G401 (cell line): ENCODE measurements around the gene C20orf96. TPM values are rescaled to one million over a fixed set of nuclear protein-coding genes. Genes with fewer than 3 reads are reported as not detected.

ENCODE experiments used
- DNase-seq: peaks from one replicate; pipeline ENCODE4 v3.0.0-alpha.2; 2015; ENCODE audit warnings: low spot score
- in situ Hi-C: cut with HindIII; loops from 2 replicates; pipeline ENCODE4 v1.10.0; 2016; ENCODE audit warnings: low sequenced_read_pairs, mixed read lengths
- total RNA-seq: library from RNA; depleted of rRNA; stranded (reverse); fragments of >200 nt; shearing (Covaris generic); gene quantifications from 2 replicates; pipeline ENCODE4 v1.2.3, GENCODE V29; 2014

Gene C20orf96
- total RNA-seq, 1 experiment from 2014 or later = 4.5 TPM

DNA sequence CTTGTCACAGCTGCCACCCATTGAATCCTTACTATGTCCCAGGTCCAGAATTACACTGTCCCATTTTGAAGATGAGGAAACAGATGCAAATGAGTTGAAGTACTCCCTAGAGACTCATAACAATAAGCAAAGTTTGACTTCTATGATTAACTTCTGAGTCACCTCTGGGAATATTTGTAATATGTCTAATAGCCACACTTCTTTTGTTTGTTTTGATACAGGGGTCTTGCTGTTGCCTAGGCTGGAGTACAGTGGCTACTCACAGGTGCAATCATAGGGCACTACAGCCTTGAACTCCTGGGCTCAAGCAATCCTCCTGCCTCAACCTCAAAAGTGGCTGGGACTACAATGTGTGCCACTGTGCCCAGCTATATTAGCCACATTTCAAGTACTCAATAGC is 23.4 kb upstream of the C20orf96 start:
- no peak for DNase-seq
- in situ Hi-C loops = no loop called here

DNA sequence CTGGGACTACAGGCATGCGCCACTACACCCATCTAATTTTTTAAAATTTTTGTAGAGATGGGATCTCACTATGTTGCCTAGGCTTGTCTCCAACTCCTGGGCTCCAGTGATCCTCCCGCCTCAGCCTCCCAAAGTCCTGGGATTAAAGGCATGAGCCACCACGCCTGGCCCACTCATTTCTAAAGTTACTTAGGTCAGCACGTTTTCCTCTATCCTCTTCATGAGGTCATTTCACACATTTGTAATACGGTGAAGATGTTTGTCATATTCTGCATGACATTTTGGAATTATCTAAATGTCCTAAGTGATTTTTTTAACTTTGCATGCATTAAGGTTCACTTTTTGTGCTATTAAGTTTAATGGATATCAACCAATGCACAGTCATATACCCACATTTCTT is 22.9 kb upstream of the C20orf96 start:
- in situ Hi-C loops = no loop called here
- no peak for DNase-seq

DNA sequence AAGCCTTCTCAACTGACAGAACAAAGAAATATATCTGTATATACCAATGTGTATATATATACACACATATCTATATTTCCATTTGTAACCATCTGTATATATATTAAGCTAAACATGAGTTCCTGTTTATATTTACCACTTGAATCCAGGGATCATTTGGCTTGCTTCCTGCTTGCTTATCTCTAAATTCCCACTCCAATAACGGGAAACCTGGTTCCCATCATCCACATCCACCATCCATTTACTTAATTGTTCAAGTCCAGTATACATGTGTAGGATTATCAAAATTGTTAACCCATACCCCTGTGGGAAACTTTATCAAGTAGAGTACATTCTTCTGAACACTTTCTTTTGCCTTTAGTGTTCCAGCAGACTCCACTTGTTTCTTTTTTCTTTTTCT is 22.3 kb upstream of the C20orf96 start:
- DNase-seq = no peak
- in situ Hi-C loops = no loop called here

DNA sequence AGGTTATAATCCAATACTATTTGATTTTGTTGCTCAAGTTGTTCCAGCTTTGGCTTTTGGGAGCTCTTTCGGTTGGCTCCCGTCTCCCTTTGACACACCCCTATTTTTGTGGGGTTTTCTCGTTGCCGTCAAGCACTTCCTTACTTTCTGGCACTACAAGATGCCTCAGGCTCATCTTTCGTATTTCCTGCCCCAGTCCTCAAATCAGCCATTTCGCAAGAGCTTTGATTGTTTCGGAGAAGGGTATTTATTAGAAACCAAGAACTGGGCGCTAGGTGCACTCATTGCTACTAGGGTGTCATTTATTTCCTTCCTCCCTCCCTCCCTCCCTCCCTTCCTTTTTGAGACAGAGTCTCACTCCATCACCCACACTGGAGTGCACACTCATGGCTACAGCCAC is 21.5 kb upstream of the C20orf96 start:
- no peak for DNase-seq
- in situ Hi-C loops = no loop called here

DNA sequence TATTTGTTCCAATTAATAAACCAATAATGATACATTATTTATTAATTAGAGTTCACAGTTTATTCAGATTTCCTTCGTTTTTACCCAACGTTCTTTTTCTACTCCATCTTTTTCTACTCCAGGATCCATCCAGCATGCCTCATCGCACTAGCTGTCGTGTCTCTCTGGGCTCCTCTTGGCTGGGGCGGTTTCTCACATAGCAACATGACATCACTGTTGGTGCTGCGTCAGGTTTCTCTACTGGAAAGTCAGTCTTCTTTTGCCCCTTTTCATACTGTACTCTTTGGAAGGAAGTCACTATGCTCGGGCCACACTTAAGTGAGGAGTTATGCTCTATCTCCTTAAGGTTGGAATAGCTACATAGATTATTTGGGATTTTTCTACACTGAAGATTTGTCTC is 21.1 kb upstream of the C20orf96 start:
- DNase-seq = no peak
- in situ Hi-C loops = no loop called here

DNA sequence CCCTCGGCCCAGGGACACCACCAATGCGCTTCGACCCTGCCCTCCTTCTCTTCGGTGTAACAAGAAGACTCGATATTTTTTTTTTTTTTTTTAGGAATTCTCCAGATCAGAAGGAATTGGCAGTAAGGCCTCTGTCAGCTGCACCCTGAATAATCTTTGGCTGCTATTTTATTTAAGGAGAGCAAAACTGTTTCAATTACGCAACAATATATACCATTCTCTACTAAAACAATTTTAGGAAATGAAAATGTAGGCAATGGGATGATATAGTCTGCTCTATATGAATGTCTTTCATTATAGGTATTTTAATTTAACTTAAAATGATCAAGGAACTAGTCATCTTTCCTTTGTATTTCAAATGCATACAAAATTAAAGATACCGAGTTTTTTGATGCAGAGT is 20.1 kb upstream of the C20orf96 start:
- no peak for DNase-seq
- in situ Hi-C loops = no loop called here

DNA sequence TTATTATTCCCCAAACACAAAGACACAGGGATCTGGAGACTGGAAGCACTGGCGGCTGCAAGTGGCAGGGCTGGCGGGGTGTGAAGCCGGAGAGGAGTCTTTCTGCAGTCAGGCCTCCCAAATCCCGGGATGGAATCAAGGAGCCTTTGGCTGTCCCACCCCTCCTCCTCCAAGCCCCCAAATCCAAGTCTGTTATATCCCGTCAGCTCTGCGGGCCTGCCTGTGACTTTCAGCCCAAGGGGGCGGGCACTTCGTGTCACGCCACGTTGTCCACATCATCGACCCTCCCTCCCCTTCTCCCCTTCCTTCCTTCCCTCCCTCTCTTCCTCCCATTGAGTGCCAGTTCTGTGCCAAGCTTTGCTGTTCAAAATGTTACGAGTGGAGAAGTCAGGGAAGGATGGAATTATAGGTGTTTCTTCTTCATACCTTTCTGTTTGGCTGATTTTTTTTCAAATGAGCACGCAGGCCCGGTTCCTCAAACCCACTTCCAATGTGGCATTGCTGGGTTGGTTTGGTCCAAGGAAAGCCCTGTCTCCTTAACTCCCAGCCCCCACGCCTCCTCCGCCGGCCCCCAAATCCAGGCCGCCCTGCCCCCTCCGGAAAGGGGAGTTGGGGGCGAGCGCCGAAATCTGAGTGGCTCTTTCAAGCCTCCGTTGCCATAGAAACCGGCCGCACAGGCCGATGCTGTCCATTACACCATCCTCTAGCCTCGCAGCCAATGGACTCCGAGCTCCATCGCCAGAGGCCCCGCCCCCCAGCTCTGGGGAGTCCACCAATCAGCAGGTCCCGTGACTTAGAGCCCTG is 19.5 kb upstream of the C20orf96 start:
- in situ Hi-C loops = no loop called here
- DNase-seq = peak; percentile 100

DNA sequence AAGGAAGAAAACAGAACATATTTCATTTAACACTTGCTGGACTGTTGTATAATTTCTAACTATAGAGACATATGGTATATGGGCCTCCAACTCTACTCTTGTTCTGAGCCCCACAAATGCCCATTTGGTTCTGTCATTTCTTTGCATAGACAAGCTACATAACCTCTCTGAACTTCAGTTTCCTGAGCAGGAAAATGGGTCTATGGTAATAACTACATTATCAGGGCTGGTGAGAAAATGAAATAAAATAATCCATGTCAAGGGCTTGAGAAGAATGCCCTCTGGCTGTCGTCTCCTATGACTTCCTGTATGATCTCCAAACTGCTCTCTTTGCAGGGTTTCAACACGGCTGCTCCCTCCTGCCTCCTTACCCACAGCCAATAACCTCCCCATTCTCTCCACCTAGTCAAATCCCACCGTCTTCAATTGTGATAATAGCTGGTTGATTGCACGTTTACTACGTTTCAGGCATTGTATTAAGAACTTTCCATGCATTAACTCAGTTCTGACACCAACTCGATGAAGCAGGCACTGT is 18.8 kb upstream of the C20orf96 start:
- in situ Hi-C loops = no loop called here
- no peak for DNase-seq

DNA sequence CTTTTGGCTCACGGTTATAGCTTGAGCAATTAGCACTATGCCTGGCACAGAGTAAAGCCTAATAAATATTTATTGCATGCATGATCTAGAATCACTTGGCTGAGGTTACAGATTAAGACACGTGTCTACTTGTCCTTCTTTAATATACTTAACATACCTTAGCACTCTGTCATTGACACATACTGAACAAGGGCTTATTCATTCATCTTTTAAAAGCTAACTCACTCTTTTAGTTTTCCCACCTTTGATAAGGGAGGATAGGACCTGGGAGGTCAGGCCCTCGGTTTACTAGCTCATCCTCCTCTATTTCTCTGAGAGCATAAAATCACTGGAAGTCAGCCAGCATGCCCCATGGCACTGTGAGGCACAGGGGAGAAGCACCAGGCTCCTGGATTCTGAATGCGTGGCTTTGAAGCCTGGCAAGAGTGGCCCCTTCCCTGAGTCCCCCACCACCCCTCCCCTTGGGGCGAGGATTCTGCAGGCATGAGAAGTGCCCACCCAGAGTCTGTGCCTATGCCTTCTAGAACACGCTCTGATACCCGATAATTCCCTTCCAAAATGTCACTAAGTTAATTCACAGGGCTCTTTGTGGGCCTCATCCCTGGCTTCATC is 18.0 kb upstream of the C20orf96 start:
- in situ Hi-C loops = no loop called here
- no peak for DNase-seq

DNA sequence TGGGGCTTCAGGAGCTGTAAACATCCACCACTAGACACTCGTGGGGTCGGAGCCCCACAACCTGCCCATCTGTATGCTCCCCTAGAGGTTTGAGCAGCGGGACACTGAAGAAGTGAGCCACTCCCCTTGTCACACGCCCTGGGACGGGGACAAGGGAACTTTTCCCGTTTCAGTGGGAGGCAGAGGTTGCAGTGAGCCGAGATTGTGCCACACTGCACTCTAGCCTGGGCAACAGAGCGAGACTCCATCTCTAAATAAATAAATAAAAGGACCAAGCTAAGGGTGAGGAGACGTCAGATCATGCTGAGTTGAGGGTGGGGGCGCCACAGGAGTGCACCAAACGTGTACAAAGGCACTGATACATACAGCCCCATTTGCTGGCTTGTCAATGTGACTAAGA is 15.2 kb upstream of the C20orf96 start:
- in situ Hi-C loops = no loop called here

DNA sequence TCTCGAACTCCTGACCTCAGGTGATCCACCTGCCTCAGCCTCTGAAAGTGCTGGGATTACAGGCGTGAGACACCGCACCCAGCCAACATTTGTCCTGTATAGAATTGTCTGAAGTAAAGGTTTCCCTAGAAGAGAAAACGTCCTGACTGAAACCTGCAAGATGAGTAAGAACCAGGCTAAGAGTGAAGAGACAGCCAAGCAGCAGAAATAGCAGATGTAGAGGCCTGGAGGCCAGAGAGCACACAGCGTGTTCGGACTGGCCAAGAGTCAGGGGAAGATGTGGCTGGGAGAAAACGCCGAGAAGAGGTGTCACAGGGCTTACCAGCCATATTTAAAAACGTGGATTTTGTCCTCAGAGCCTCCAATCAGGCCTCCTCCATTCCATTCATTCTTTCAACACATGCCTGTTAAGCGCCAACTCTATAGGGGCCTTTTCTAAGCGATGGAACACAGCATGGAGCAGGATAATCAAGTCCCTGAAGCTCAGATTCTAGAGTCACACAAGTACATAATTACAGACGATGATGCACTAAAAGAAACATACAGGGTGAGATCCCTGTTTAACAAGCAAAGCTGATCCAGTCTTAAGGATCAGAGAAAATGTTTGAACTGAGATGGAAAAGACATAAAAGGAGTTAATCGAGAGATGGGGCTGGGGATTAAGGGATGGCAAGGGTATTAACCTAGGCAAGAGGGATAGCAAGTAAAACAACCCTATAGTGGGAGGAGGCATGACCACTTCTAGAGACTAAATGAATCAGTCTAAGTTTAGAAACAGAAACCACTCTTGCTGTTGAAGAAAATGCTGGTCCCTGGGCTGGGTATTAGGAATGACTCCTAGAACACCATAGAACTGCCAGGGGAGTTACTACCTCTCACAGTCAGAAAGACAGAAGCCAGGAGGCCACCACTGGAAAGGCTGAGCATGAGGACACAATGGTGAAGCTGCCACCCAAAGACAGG is 11.6 kb upstream of the C20orf96 start:
- DNase-seq = no peak
- in situ Hi-C loops = no loop called here

More for the DNA sequence above, 15.2 kb upstream of the C20orf96 start:
- DNase-seq = no peak

DNA sequence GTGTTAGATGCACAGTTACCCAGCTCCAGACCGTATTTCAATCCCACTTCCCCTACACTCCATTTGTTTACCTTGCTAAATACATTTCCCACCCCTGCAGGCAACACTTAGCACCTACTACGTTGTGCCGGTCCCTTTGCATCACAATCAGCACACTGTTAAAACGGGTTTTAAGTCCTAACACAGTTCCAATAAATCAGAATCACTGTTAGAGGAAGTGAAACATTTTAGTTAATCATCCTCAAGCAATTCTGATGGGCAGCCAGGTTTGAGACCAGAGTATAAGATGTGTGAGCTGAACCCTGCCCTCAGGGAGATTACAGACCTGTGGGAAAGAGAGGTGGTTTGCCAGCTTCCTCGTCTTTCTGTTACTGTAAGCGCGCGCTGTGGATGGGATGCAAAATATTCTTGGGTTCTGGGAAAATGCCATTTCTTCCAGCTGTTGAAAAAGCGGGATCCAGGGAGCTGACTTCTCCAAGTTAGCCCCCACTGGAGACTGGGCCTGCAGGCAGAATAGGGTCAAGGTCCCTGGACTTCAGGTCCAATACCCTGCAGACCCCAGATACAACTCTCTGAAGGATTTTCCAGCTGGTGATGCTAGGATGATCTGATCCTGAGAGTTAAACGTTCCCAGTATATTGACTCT is 9.9 kb upstream of the C20orf96 start:
- in situ Hi-C loops = no loop called here
- no peak for DNase-seq

DNA sequence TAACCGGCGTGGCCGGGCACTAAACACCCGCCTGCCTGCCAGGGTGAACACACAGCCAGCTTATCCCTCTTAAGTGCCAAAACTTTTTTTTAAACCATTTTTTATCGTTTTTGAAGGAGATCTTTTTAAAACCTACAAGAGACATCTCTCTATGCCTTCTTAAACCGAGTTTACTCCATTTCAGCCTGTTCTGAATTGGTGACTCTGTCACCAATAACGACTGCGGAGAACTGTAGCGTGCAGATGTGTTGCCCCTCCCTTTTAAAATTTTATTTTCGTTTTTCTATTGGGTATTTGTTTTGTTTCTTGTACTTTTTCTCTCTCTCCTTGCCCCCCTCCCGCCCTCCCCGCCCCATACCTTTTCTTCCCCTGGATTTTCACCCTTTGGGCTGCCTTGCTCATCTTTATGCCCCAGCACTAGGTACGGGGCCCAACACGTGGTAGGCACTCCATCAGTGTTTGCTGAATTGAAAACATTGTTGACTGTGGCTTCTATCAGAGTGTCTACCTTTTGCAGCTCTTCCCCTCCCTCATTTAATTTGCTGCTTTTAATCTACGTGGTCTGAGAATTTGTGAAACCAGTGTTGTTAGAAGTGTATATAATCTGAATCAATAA is 8.3 kb upstream of the C20orf96 start:
- no peak for DNase-seq
- in situ Hi-C loops = no loop called here

DNA sequence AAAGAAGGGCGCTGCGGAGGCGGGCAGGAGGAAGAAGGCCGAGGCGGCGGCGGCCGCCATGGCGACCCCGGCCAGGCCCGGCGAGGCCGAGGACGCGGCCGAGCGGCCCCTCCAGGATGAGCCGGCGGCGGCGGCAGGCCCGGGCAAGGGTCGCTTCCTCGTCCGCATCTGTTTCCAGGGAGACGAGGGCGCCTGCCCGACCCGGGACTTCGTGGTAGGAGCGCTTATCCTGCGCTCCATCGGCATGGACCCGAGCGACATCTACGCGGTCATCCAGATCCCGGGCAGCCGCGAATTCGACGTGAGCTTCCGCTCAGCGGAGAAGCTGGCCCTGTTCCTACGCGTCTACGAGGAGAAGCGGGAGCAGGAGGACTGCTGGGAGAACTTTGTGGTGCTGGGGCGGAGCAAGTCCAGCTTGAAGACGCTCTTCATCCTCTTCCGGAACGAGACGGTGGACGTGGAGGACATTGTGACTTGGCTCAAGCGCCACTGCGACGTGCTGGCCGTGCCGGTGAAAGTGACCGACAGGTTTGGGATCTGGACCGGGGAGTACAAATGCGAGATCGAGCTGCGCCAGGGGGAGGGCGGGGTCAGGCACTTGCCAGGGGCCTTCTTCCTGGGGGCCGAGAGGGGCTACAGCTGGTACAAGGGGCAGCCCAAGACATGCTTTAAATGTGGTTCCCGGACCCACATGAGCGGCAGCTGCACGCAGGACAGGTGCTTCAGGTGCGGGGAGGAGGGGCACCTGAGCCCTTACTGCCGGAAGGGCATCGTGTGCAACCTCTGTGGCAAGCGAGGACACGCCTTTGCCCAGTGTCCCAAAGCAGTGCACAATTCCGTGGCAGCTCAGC is 7.6 kb upstream of the C20orf96 start:
- peak; percentile 63 for DNase-seq
- in situ Hi-C loops = no loop called here

DNA sequence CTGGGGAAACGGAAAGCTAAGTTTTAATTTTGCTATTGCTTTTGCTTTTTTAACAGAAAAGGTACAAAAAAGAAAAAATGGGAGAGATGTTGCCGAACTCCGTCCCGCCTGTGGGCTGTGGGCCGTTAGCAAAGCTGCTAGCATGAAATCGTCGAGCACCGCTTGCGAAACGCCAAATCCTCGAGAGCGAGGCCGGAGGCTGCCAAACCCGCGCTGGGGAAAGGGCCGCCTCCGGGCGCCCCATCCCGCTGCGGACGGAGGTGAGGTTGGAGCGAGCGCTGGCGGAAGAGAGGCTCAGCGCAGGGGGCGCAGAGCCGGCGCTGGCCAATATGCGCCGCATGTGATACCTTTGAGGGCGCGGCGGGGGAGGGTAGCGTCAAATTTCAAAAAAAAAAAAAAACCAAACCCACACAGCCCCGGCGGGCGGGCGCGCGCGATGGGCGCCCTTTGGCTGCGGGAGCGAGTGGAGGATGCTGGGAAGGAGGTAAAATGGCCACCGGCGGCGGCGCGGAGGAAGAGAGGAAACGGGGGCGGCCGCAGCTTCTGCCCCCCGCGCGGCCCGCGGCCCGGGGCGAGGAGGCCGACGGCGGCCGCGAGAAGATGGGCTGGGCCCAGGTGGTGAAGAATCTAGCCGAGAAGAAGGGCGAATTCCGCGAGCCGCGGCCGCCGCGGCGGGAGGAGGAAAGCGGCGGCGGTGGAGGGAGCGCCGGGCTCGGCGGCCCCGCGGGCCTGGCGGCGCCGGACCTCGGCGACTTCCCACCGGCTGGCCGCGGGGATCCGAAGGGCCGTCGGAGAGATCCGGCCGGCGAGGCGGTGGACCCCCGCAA is 6.8 kb upstream of the C20orf96 start, which contains the start of gene ZCCHC3:
TSS of gene ZCCHC3 (plus strand) at position 473 of the 827 bp plus-strand sequence. CDS start at position 490, 17 bp downstream.
- peak; percentile 78 for DNase-seq
- in situ Hi-C loops = no loop called here

DNA sequence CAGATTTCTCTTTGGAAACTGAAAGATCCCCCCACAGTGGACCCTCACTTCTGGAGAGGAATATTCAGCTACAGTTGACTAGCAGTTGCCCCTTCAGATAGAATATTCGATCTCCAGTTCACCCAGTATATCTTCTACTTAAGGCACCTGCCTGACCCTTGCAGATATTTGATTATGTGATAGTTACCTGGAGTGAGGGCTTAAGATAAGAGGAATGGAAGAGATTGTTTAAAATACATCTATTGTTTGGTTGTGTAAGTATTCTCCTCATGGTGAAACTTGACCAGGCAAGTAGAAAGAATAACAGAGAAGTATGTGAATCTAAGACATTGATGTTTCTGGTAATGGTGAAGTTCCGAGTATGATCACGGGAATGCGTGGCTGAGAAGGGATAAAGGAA is 5.3 kb upstream of the C20orf96 start:
- in situ Hi-C loops = no loop called here
- no peak for DNase-seq

DNA sequence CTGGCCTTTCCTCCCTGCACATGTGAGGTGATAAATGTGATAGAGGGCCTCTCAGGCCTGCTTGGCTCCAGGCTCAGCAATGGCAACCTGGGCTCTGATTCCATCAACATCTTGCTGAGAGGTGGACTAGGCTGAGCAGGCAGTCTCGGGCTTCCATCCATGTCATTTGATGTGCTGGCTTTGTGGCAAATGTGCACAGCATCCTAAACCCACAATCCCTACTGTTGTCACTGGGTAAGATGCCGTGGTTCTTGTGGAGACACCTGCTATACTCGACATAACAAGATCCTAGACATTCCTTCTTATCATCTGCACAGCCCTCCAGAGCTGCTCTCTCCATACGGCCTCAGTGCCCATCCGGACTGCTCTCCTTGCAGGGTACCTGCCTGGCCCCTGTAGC is 4.1 kb upstream of the C20orf96 start:
- in situ Hi-C loops = no loop called here
- DNase-seq = no peak
